HT1080 (cell line): ENCODE measurements around the gene CCDC88B. TPM values are rescaled to one million over a fixed set of nuclear protein-coding genes. Genes with fewer than 3 reads are reported as not detected.

Experiments used
- DNase-seq: peaks from one replicate; pipeline ENCODE4 v3.0.0-alpha.2; 2015; ENCODE audit warnings: low read depth
- total RNA-seq: library from RNA; depleted of rRNA; stranded (reverse); fragments of >200 nt; shearing (Covaris generic); gene quantifications from 2 replicates; pipeline ENCODE4 v1.2.3, GENCODE V29; 2014

CCDC88B gene
- total RNA-seq, 1 experiment from 2014 or later = 4.9 TPM

DNA sequence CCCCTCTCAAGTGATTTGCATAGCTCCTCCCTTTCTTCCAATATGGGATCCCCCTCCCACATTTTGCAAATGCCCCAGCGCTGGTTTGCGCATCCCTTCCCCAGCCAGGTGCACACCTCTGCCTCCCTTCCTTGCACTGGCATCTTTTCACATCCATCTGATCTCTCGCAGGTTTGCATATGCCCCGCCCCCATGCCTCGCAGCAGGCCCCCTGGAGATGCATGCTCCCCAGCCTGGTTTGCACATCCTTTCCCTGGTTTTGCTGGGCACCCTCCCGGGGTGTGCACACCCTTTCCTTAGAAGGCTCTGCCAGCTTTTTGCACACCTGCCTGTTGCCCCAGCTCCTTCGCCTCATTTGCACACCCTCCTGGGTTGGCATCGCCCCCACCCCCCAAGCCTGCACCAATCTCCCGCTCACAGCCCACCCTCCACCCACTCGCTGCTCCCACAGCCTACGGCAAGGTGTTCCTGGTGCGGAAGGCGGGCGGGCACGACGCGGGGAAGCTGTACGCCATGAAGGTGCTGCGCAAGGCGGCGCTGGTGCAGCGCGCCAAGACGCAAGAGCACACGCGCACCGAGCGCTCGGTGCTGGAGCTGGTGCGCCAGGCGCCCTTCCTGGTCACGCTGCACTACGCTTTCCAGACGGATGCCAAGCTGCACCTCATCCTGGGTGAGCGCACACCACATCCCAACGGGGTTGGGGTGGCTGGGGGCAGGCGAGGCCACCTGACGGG lies 19.9 kb downstream of the CCDC88B start:
- DNase-seq = no peak

DNA sequence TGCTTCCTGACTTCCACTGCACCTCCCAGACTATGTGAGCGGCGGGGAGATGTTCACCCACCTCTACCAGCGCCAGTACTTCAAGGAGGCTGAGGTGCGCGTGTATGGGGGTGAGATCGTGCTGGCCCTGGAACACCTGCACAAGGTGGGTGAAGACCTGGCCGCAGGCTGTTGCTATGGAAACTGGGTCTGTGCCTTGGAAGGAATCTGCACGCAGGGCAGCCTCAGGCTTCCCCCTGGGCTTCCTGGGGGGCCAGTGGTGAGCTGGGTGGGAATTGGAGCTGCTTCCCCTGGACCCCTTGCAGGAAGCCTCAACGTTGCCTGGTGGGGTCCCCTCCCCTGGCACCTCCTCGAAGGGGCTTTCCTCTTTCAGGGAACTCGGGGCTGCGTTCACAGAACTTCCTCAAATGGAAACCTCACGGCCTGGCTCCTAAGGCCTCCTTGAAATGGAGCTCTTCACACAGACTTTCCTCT lies 20.5 kb downstream of the CCDC88B start:
- no peak for DNase-seq

GRCh38 chr11:64361659-64362058 lies 21.7 kb downstream of the CCDC88B start:
- DNase-seq = no peak

- no peak for DNase-seq
Measured at GRCh38 chr11:64362339-64362738, 22.3 kb downstream of the CCDC88B start.

- DNase-seq = no peak
Measured at GRCh38 chr11:64364435-64364834, 24.4 kb downstream of the CCDC88B start.

- DNase-seq = no peak
Measured at GRCh38 chr11:64364911-64365310, 24.9 kb downstream of the CCDC88B start.

- DNase-seq = no peak
Measured at GRCh38 chr11:64366751-64367150, 26.7 kb downstream of the CCDC88B start.

GRCh38 chr11:64367931-64368672 lies 28.1 kb downstream of the CCDC88B start:
- no peak for DNase-seq

- no peak for DNase-seq
Measured at GRCh38 chr11:64368673-64369074, 28.7 kb downstream of the CCDC88B start.

DNA sequence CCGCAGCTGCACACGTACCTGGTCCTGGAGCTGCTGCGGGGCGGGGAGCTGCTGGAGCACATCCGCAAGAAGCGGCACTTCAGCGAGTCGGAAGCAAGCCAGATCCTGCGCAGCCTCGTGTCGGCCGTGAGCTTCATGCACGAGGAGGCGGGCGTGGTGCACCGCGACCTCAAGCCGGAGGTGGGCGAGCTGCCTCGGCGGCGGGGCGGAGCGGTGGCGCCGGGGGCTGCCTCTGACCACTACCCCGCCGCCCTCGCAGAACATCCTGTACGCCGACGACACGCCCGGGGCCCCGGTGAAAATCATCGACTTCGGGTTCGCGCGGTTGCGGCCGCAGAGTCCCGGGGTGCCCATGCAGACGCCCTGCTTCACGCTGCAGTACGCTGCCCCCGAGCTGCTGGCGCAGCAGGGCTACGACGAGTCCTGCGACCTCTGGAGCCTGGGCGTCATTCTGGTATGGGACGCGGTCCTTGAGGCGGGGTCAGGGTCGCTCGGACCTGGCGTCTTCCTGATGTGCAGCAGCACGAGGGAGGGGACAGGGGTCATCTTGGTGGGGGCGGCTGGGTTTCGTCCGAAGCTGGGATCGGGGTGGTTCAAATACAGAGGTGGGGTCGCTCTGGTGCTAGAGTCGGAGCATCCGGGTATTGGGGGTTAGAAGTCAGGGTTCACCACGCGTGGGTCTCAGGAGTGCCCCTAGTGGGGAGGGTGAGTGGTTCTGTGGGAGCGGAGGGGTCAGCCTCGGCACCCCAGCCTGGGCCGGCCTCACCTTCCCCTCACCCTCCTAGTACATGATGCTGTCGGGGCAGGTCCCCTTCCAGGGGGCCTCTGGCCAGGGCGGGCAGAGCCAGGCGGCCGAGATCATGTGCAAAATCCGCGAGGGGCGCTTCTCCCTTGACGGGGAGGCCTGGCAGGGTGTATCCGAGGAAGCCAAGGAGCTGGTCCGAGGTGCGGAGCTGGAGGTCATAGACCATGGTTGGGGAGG lies 29.7 kb downstream of the CCDC88B start:
- DNase-seq = no peak

DNA sequence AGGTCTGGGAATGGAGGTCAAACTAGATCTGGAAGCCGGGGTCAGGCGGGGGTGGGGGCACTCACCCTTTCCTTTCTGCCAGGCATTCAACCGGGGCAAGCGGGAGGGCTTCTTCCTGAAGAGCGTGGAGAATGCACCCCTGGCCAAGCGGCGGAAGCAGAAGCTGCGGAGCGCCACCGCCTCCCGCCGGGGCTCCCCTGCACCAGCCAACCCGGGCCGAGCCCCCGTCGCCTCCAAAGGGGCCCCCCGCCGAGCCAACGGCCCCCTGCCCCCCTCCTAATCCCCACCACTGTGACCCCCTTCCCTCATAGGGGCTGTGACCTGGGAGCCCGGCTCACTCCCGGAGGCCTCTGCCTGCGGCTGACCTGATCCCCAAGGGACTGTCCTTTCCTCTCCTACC lies 31.2 kb downstream of the CCDC88B start:
- no peak for DNase-seq

- DNase-seq = no peak
Measured at GRCh38 chr11:64372021-64372420, 32.0 kb downstream of the CCDC88B start.

- peak; percentile 74 for DNase-seq
Measured at GRCh38 chr11:64372802-64373597, 33.0 kb downstream of the CCDC88B start.

GRCh38 chr11:64373598-64373974 lies 33.6 kb downstream of the CCDC88B start:
- no peak for DNase-seq

DNA sequence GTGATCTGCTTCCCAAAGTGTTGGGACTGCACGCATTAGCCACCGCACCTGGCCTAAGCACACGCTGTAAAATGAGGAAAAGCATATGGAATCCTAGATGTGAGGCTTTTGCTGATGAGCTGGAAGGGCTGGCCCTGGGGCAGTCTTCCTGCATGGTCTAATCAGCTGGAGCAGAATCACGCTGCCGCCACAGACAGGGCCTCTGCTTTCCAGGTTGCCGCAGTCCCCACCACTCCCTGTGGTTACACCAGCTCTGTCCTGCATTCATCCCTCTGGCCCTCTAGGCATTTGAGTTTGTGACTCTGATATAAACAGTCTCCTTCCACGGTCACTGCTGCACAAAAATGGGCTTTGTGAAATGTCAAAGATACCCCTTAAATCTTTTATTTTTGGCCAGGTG lies 36.1 kb downstream of the CCDC88B start:
- no peak for DNase-seq

- no peak for DNase-seq
Measured at GRCh38 chr11:64378335-64378880, 38.4 kb downstream of the CCDC88B start.

GRCh38 chr11:64379160-64379559 lies 39.2 kb downstream of the CCDC88B start:
- no peak for DNase-seq

GRCh38 chr11:64379817-64380709 lies 40.1 kb downstream of the CCDC88B start:
- DNase-seq = no peak

DNA sequence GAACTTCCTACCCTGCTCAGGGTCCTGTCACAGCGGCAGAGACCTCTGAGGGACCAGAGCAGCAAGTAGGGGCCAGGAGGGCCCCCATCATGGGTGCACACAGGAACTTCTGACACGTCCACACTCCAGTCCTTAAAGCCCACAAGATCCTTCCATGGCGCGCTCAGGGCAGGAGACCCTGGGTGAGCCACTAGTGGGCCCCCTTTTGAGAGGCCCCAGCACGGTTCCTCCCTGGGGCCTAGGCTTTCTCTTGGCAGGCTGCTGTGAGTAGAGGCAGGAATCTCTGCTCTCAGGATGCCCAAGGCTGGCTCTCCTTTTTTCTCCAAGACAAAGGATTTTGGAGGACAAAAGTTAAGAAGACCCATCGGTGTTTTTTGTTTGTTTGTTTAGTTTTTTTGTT lies 41.3 kb downstream of the CCDC88B start:
- DNase-seq = no peak
